ENCODE results near the gene OR5K3.

GRCh38 chr3:98434412-98434811 lies 43.9 kb downstream of the OR5K3 start:
- no peak for TF ChIP-seq POLR2AphosphoS5 (IDR thresholded peaks at IDR 0.05; ENCODE audit: low read depth, low read length)
- TF ChIP-seq POLR2A (IDR thresholded peaks at IDR 0.05; ENCODE audit: low read depth, low read length), result no peak
